ENCODE measurements around the gene SUN2. TPM values are rescaled to one million over a fixed set of nuclear protein-coding genes. Genes with fewer than 3 reads are reported as not detected.
A peak's percentile ranks its signal among the peaks of the same experiment; 100 is the strongest.

Gene SUN2
- total and polyA plus RNA-seq, 2 donors (not counting 1 experiment from before 2014, with no cell fraction given) = 224 to 305 TPM

DNA sequence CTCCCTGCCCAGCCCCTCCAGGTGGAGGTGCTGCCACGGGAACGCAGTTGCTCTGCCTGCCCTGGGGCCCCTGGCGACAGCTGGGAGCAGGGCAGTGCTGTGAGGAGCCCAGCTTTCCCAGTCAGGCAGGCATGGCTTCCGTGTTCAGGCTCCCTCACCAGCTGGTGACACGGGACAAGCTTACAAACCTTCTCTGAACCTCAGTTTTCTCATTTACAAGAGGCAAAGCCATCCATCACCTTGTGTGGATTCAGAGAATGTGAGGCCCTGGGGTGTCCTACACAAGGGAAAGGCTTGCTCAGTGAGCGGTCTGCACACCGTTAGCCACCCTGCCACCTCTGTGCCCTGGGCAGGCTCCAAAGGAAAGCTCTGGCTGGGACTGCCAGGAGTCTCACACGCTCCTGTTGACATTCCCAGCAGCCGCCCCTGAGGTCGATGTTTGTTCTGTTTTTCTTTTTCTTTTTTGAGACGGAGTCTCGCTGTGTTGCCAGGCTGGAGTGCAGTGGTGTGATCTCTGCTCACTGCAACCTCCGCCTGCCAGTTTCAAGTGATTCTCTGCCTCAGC lies 23.5 kb downstream of the SUN2 start:
- Mint-ChIP-seq H3K27me3 (no peaks in the 10 kb centered on the region), H3K9me3 (ENCODE audit: insufficient read depth) (no peaks in the 10 kb centered on the region), H3K27ac (peak overlapping the region; percentile 63), H3K4me1 (peaks cover 32% of the 10 kb centered on the region), H3K4me3 (no peak overlapping the region)
- DNase-seq = no peak
- Histone ChIP-seq H3K4me2 (replicated peaks; ENCODE audit: low read depth, low read length, poor library complexity, severe bottlenecking) (no peak overlapping the region), H3K4me3 (ENCODE audit: control extremely low read depth in 1 of 5, extremely low read depth in 1 of 5, insufficient read depth in 1 of 5, low read depth in 2 of 5, low read length in 4 of 5) (no peak overlapping the region), H4K20me1 (ENCODE audit: control insufficient read depth, insufficient read depth, low read length, poor library complexity, severe bottlenecking) (peaks cover 92% of the 10 kb centered on the region), H2AFZ (ENCODE audit: insufficient read depth, low read depth, low read length, poor library complexity, severe bottlenecking) (no peak overlapping the region), H3K27ac (ENCODE audit: low read length in 2 of 2) (no peak overlapping the region), H3K79me2 (ENCODE audit: control insufficient read depth, insufficient read depth, low read length) (peaks cover 12% of the 10 kb centered on the region), H3K4me1 (ENCODE audit: control insufficient read depth in 2 of 2, insufficient read depth in 2 of 2, low read length in 2 of 2) (peaks cover 0 to 18% of the 10 kb centered on the region in 2 donors), H3K36me3 (replicated peaks in 1 of 2; ENCODE audit: control extremely low read depth in 1 of 2, control insufficient read depth in 1 of 2, extremely low read depth in 1 of 2, insufficient read depth in 2 of 2, low read length in 1 of 2) (peaks cover 4 to 89% of the 10 kb centered on the region in 2 experiments), H3K9ac (ENCODE audit: low read length) (no peak overlapping the region), H3K9me3 (ENCODE audit: control extremely low read depth in 1 of 3, control insufficient read depth in 2 of 3, insufficient read depth in 1 of 3, low read length in 2 of 3) (no peaks in the 10 kb centered on the region), H3K27me3 (replicated peaks in 1 of 4; ENCODE audit: control extremely low read depth in 1 of 4, control insufficient read depth in 3 of 4, insufficient read depth in 4 of 4, low read length in 3 of 4) (no peaks in the 10 kb centered on the region)
- TF ChIP-seq EZH2 (IDR thresholded peaks at IDR 0.05; ENCODE audit: borderline replicate concordance, insufficient read depth, low read depth, low read length, poor library complexity, severe bottlenecking) = no peak
- TF ChIP-seq, protein P1, sequence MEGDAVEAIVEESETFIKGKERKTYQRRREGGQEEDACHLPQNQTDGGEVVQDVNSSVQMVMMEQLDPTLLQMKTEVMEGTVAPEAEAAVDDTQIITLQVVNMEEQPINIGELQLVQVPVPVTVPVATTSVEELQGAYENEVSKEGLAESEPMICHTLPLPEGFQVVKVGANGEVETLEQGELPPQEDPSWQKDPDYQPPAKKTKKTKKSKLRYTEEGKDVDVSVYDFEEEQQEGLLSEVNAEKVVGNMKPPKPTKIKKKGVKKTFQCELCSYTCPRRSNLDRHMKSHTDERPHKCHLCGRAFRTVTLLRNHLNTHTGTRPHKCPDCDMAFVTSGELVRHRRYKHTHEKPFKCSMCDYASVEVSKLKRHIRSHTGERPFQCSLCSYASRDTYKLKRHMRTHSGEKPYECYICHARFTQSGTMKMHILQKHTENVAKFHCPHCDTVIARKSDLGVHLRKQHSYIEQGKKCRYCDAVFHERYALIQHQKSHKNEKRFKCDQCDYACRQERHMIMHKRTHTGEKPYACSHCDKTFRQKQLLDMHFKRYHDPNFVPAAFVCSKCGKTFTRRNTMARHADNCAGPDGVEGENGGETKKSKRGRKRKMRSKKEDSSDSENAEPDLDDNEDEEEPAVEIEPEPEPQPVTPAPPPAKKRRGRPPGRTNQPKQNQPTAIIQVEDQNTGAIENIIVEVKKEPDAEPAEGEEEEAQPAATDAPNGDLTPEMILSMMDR (IDR thresholded peaks at IDR 0.05) = no peak
- ChIA-PET CTCF (interaction anchor here (0.6 to 8.3 kb wide), 13 partner anchors 10 to 393 kb away, joined by 3 to 81 read pairs (median 5); partner anchors contain the start of genes CBX6, NPTXR and TOMM22), POLR2A (interaction anchor here (0.6 to 2.0 kb wide), 6 partner anchors 13 to 31 kb away, joined by 3 to 8 read pairs (median 4); partner anchors contain the start of gene GTPBP1)
- ATAC-seq (ENCODE audit: low read depth) = no peak
- intact Hi-C loops (cut with micrococcal nuclease) = no loop called here
- 93% methylated on average over 11 of the region's 13 CpGs for WGBS (ENCODE audit: insufficient coverage)

DNA sequence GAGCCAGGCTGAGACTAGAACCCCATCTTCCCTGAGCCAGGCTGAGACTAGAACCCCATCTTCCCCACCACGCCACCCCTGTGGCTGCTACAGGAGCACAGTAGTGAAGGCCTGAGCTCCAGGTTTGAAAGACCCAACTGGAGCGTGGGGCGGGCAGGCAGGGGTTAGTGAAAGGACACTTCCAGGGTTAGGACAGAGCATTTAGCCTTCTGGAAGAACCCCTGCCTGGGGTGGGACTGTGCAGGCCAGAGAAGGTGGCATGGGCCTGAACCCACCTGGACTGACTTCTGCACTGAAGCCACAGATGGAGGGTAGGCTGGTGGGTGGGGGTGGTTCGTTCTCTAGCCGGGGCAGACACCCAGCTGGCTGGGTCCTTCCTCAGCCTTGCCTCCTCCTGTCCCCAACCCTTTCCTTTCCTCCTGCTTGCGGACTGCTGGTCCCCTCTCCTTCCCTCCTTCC lies 24.1 kb downstream of the SUN2 start:
- Histone ChIP-seq H3K4me1 (ENCODE audit: control insufficient read depth in 2 of 2, insufficient read depth in 2 of 2, low read length in 2 of 2) (peaks cover 0 to 18% of the 10 kb centered on the region in 2 donors), H3K27me3 (replicated peaks in 1 of 4; ENCODE audit: control extremely low read depth in 1 of 4, control insufficient read depth in 3 of 4, insufficient read depth in 4 of 4, low read length in 3 of 4) (no peaks in the 10 kb centered on the region), H2AFZ (ENCODE audit: insufficient read depth, low read depth, low read length, poor library complexity, severe bottlenecking) (no peak overlapping the region), H3K4me2 (replicated peaks; ENCODE audit: low read depth, low read length, poor library complexity, severe bottlenecking) (no peak overlapping the region), H3K9me3 (ENCODE audit: control extremely low read depth in 1 of 3, control insufficient read depth in 2 of 3, insufficient read depth in 1 of 3, low read length in 2 of 3) (no peaks in the 10 kb centered on the region), H3K9ac (ENCODE audit: low read length) (no peak overlapping the region), H3K4me3 (ENCODE audit: control extremely low read depth in 1 of 5, extremely low read depth in 1 of 5, insufficient read depth in 1 of 5, low read depth in 2 of 5, low read length in 4 of 5) (no peak overlapping the region), H3K27ac (ENCODE audit: low read length in 2 of 2) (no peak overlapping the region), H3K79me2 (ENCODE audit: control insufficient read depth, insufficient read depth, low read length) (peaks cover 18% of the 10 kb centered on the region), H3K36me3 (replicated peaks in 1 of 2; ENCODE audit: control extremely low read depth in 1 of 2, control insufficient read depth in 1 of 2, extremely low read depth in 1 of 2, insufficient read depth in 2 of 2, low read length in 1 of 2) (peaks cover 3 to 89% of the 10 kb centered on the region in 2 experiments), H4K20me1 (ENCODE audit: control insufficient read depth, insufficient read depth, low read length, poor library complexity, severe bottlenecking) (peaks cover 92% of the 10 kb centered on the region)
- peaks cover 28% of the 10 kb centered on the region for H3K4me1 Mint-ChIP-seq
- ChIA-PET POLR2A (interaction anchor here (0.6 to 2.0 kb wide), 4 partner anchors 12 to 26 kb away, joined by 3 to 5 read pairs (median 4); partner anchors contain the start of gene GTPBP1), CTCF (interaction anchor here (0.6 to 8.3 kb wide), 8 partner anchors 14 to 394 kb away, joined by 3 to 81 read pairs (median 5); partner anchors contain the start of genes CBX6 and NPTXR)
- no peaks in the 10 kb centered on the region for H3K9me3 Mint-ChIP-seq (ENCODE audit: insufficient read depth)
- 100% methylated on average over 4 of the region's 6 CpGs for WGBS (ENCODE audit: insufficient coverage)
- ATAC-seq (ENCODE audit: low read depth) = no peak
- no peaks in the 10 kb centered on the region for H3K27me3 Mint-ChIP-seq
- H3K27ac Mint-ChIP-seq = peak overlapping the region; percentile 50
- intact Hi-C loops (cut with micrococcal nuclease) = no loop called here
- TF ChIP-seq, protein P1 (IDR thresholded peaks at IDR 0.05) = no peak
- TF ChIP-seq EZH2 (IDR thresholded peaks at IDR 0.05; ENCODE audit: borderline replicate concordance, insufficient read depth, low read depth, low read length, poor library complexity, severe bottlenecking) = no peak
- H3K4me3 Mint-ChIP-seq = no peak overlapping the region
- no peak for DNase-seq

Data from B cell (primary cell).